Peyer's patch (tissue), 4 donors: ENCODE measurements around the gene LRRC75A. TPM values are rescaled to one million over a fixed set of nuclear protein-coding genes. Genes with fewer than 3 reads are reported as not detected.

Experiments
- DNase-seq, 3 donors: peaks; one replicate each; pipeline ENCODE4 v3.0.0-alpha.2; 2017 to 2019
- H3K27ac ChIP-seq, 4 donors: fragments of 200-600 bp; sonication (generic); one replicate each; pipeline ENCODE4 v1.5.1; 2016 to 2019
- H3K27me3 ChIP-seq, 2 donors: fragments of 200-600 bp; sonication (generic); one replicate each; pipeline ENCODE4 v1.5.1; 2019
- H3K36me3 ChIP-seq, 3 donors: fragments of 200-600 bp; sonication (generic); one replicate each; pipeline ENCODE4 v1.5.1; 2016 to 2019
- H3K4me1 ChIP-seq, 4 donors: fragments of 200-600 bp; sonication (generic); one replicate each; pipeline ENCODE4 v1.5.1; 2016 to 2019
- H3K4me3 ChIP-seq, 4 donors: fragments of 200-600 bp; sonication (generic); 1 replicate in 3 of 4; 2 replicates in 1 of 4; pipeline ENCODE4 v1.5.1; 2016 to 2019; ENCODE audit warnings: mild to moderate bottlenecking in 1 of 4
- H3K9me3 ChIP-seq, 4 donors: fragments of 200-600 bp; sonication (generic); one replicate each; pipeline ENCODE4 v1.5.1; 2016 to 2019; ENCODE audit warnings: mild to moderate bottlenecking in 1 of 4
- POLR2A ChIP-seq, 2 donors: fragments of 450-650 bp; IDR thresholded peaks; one replicate each; pipeline ENCODE4 v1.5.1; 2017; ENCODE audit warnings: antibody characterized with exemption in 2 of 2, mild to moderate bottlenecking in 2 of 2, moderate library complexity in 2 of 2
- total RNA-seq, 4 donors: library from RNA; depleted of rRNA; stranded (reverse); fragments of >200 nt; gene quantifications; one replicate each; pipeline ENCODE4 v1.1.0, GENCODE V29; 2016
- TF ChIP-seq, protein P1 (sequence below), 6 experiments: fragments of 450-650 bp in 4 of 6; fragments of 200-600 bp in 2 of 6; sonication (generic) in 1 of 6; IDR thresholded peaks; one replicate each; pipeline ENCODE4 v1.5.1; 2017 to 2019; ENCODE audit warnings: antibody characterized with exemption in 6 of 6, mild to moderate bottlenecking in 3 of 6, moderate library complexity in 1 of 6

The LRRC75A gene
- total RNA-seq, 4 donors from 2014 or later, result 48.7 to 213 (median 187) TPM

DNA sequence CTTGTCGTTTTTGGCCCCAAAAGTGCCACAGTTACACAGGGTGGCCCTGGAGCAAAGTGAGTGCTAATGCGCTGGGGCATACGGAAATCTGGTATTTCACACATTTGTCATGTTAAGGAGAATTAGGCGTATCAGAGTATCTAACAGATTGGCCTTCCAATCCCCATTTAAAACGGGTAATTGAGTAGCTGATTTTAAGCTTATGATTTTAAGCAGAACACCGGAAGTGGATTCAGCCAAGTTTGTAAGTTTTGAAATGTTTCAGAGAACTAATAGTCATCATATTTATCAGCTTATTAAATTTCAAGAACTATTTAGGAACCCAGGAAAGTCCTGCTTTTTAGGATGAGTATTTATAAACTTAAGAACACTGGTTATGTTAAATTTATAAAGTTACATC, 19.5 kb downstream of the LRRC75A start:
- Histone ChIP-seq H3K9me3 (no peaks in the 10 kb centered on the region), H3K4me1 (peaks cover 0 to 42% (median 3%) of the 10 kb centered on the region in 4 donors), H3K4me3 (no peak overlapping the region)

DNA sequence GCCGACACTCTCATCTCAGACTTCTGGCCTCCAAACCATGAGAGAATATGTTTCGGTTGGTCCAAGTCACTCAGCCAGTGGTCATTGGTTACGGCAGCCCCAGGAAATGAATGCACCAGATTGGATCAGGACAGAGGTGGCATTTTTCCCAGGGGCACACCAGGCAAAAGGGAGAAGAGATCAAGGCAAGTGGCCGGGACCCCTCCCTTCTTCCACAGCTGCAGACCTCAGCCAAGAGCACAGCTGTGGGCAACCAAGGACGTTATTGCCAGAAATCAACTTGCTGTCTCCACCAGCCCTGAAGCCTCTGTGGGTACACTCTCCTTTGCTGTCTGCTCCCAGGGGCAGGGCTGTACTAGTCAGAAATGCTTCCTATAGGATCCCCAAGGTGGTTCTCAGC, 20.7 kb downstream of the LRRC75A start:
- Histone ChIP-seq H3K36me3 (no peaks in the 10 kb centered on the region), H3K9me3 (no peaks in the 10 kb centered on the region), H3K27me3 (no peaks in the 10 kb centered on the region), H3K4me1 (peaks cover 0 to 43% (median 2%) of the 10 kb centered on the region in 4 donors), H3K27ac (peak overlapping the region in 3 of 4 donors; percentile 70 to 99 (median 82)), H3K4me3 (no peak overlapping the region)
- no peak for TF ChIP-seq POLR2A (IDR thresholded peaks at IDR 0.05)
- TF ChIP-seq, protein P1, sequence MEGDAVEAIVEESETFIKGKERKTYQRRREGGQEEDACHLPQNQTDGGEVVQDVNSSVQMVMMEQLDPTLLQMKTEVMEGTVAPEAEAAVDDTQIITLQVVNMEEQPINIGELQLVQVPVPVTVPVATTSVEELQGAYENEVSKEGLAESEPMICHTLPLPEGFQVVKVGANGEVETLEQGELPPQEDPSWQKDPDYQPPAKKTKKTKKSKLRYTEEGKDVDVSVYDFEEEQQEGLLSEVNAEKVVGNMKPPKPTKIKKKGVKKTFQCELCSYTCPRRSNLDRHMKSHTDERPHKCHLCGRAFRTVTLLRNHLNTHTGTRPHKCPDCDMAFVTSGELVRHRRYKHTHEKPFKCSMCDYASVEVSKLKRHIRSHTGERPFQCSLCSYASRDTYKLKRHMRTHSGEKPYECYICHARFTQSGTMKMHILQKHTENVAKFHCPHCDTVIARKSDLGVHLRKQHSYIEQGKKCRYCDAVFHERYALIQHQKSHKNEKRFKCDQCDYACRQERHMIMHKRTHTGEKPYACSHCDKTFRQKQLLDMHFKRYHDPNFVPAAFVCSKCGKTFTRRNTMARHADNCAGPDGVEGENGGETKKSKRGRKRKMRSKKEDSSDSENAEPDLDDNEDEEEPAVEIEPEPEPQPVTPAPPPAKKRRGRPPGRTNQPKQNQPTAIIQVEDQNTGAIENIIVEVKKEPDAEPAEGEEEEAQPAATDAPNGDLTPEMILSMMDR (IDR thresholded peaks at IDR 0.05), result no peak
- no peak for DNase-seq

More for the DNA sequence above, 19.5 kb downstream of the LRRC75A start:
- DNase-seq, result no peak
- no peaks in the 10 kb centered on the region for H3K36me3 ChIP-seq
- no peaks in the 10 kb centered on the region for H3K27me3 ChIP-seq
- TF ChIP-seq, protein P1 (IDR thresholded peaks at IDR 0.05), result no peak
- TF ChIP-seq POLR2A (IDR thresholded peaks at IDR 0.05), result no peak
- no peak overlapping the region for H3K27ac ChIP-seq

DNA sequence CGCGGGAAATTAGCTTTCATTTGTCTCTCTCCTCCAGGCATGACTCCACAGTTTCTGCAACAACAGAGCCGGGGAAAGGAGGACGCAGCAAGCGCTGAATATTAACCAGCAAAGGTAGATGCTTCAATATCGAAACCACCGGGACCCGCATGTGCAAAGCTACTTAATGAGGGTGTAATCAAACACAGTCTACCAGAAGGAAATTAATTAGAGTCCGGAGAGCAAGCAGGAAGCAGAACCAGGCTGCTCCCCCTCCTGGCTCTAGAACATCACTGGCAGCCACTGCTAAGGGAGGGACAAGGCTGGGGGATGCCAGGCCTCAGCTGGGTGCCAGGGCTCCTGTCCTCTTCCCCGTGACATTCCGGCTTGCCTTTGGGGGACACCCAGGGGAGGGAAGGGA, 21.7 kb downstream of the LRRC75A start:
- Histone ChIP-seq H3K9me3 (no peaks in the 10 kb centered on the region), H3K4me3 (peak overlapping the region in 2 of 4 donors; percentile 19 to 21), H3K4me1 (peaks cover 0 to 46% (median 5%) of the 10 kb centered on the region in 4 donors), H3K36me3 (no peaks in the 10 kb centered on the region), H3K27me3 (no peaks in the 10 kb centered on the region), H3K27ac (peak overlapping the region in 3 of 4 donors; percentile 70 to 99 (median 82))
- DNase-seq, result peak in 2 of 3 donors; percentile 76 to 81
- peak in 1 of 2 donors; percentile 75 for TF ChIP-seq POLR2A (IDR thresholded peaks at IDR 0.05)
- TF ChIP-seq, protein P1 (IDR thresholded peaks at IDR 0.05), result peak in 3 of 6 experiments; percentile 40 to 58 (median 51)

DNA sequence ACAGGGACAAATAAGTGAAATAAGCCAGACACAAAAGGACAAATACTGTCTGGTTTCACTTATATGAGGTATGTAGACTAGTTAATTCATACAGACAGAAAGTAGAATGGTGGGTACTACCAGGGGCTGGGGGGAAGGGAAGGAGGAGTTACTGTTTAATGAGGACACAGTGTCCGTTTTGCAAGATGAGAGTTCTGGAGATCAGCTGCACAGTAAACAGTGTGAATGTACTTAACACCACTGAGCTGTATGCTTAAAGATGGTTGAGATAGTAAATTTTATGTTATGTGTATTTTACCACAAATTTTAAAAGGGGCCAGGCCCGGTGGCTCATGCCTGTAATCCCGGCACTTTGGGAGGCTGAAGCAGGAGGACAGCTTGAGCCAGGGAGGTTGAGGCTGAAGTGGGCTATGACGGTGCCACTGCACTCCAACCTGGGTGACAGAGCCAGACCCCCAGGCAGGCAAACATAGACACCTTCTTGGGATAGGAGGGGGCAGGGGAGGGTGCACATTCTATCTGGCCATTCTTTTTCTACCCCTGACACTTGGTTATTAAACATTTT, 23.5 kb downstream of the LRRC75A start:
- H3K4me3 ChIP-seq, result no peak overlapping the region
- no peaks in the 10 kb centered on the region for H3K9me3 ChIP-seq
- no peaks in the 10 kb centered on the region for H3K36me3 ChIP-seq
- H3K4me1 ChIP-seq, result peaks cover 0 to 63% (median 10%) of the 10 kb centered on the region in 4 donors
- DNase-seq, result no peak
- H3K27me3 ChIP-seq, result no peaks in the 10 kb centered on the region
- H3K27ac ChIP-seq, result peak overlapping the region in 3 of 4 donors; percentile 74 to 99 (median 96)
- no peak for TF ChIP-seq POLR2A (IDR thresholded peaks at IDR 0.05)
- TF ChIP-seq, protein P1 (IDR thresholded peaks at IDR 0.05), result no peak

DNA sequence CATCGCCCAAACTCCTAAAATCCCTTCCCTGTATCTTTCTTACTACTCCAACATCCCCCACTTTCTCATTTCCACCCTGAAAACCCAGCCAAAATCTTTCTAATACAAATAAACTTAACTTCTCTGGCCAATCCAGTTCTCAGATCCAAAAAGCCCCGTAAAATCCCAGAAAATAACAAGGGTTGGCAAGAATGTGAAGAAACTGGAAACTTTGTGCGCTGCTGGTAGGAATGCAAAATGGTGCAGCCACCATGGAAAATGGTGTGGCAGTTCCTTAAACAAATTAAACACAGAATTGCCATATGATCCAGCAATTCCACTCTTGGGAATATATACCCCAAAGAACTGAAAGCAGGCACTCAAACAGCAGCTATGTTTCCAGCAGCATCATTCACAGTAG, 24.1 kb downstream of the LRRC75A start:
- DNase-seq, result no peak
- Histone ChIP-seq H3K36me3 (no peaks in the 10 kb centered on the region), H3K9me3 (no peaks in the 10 kb centered on the region), H3K4me1 (peaks cover 0 to 69% (median 12%) of the 10 kb centered on the region in 4 donors), H3K4me3 (no peak overlapping the region), H3K27me3 (no peaks in the 10 kb centered on the region), H3K27ac (peak overlapping the region in 3 of 4 donors; percentile 74 to 99 (median 96))
- TF ChIP-seq, protein P1 (IDR thresholded peaks at IDR 0.05), result no peak
- no peak for TF ChIP-seq POLR2A (IDR thresholded peaks at IDR 0.05)
